Measurements from ENCODE around the gene COL6A1. TPM values are rescaled to one million over a fixed set of nuclear protein-coding genes. Genes with fewer than 3 reads are reported as not detected.

COL6A1 gene
- total RNA-seq, 1 experiment from 2014 or later = 193 TPM

GRCh38 chr21:45994086-45994661, 12.6 kb downstream of the COL6A1 start:
- Histone ChIP-seq H4K20me1 (ENCODE audit: control insufficient read depth, insufficient read depth, insufficient read length) (peaks cover 2% of the 10 kb centered on the region), H2BK15ac (ENCODE audit: low read depth, low read length) (no peak overlapping the region), H3K4ac (ENCODE audit: low read depth, low read length) (no peak overlapping the region), H3K9me3 (ENCODE audit: control insufficient read depth, low read depth, low read length) (no peaks in the 10 kb centered on the region), H3K23me2 (ENCODE audit: insufficient read length, low read depth, low read length, poor library complexity, severe bottlenecking) (no peaks in the 10 kb centered on the region), H4K91ac (ENCODE audit: insufficient read length, low read depth, low read length) (no peak overlapping the region), H3K23ac (ENCODE audit: insufficient read length, low read depth, low read length) (no peak overlapping the region), H3K9ac (ENCODE audit: extremely low read depth, insufficient read length, low read length) (no peak overlapping the region), H3K14ac (ENCODE audit: insufficient read depth, low read length) (no peak overlapping the region), H3K56ac (ENCODE audit: insufficient read length, low read depth, low read length) (no peak overlapping the region), H4K5ac (ENCODE audit: insufficient read length, low read depth, low read length) (no peak overlapping the region), H3K27ac (ENCODE audit: insufficient read length, low read depth, low read length) (no peak overlapping the region), H3K4me1 (ENCODE audit: insufficient read depth, low read length) (no peaks in the 10 kb centered on the region), H2BK5ac (ENCODE audit: insufficient read length, low read length) (no peak overlapping the region), H3K4me2 (ENCODE audit: insufficient read depth, insufficient read length, low read length) (no peak overlapping the region), H3T11ph (ENCODE audit: low read length) (no peak overlapping the region), H3K79me1 (ENCODE audit: insufficient read depth, low read depth, low read length, poor library complexity, severe bottlenecking) (no peaks in the 10 kb centered on the region), H3K27me3 (ENCODE audit: insufficient read depth, low read length) (no peaks in the 10 kb centered on the region), H2BK120ac (ENCODE audit: low read depth, low read length, poor library complexity, severe bottlenecking) (no peak overlapping the region), H2BK20ac (ENCODE audit: low read depth, low read length, poor library complexity, severe bottlenecking) (no peak overlapping the region), H4K8ac (replicated peaks; ENCODE audit: insufficient read length, low read depth, low read length) (no peak overlapping the region), H2AK5ac (ENCODE audit: insufficient read length, low read length) (no peak overlapping the region), H2BK12ac (ENCODE audit: insufficient read length, low read depth, low read length) (no peak overlapping the region), H3K18ac (ENCODE audit: insufficient read length, low read depth, low read length) (no peak overlapping the region), H3K79me2 (ENCODE audit: insufficient read depth, low read length) (no peaks in the 10 kb centered on the region), H2AFZ (ENCODE audit: low read length) (no peak overlapping the region)
- Mint-ChIP-seq H3K36me3 (ENCODE audit: insufficient read depth in 1 of 3, low read depth in 3 of 3) (peaks cover 11 to 33% (median 11%) of the 10 kb centered on the region in 3 experiments; a peak in 6 of 7 replicates), H3K27ac (no peak overlapping the region), H3K27me3 (ENCODE audit: low read depth) (no peaks in the 10 kb centered on the region), H3K9me3 (no peaks in the 10 kb centered on the region), H3K4me3 (no peak overlapping the region), H3K4me1 (no peaks in the 10 kb centered on the region)
- TF ChIP-seq CTCF (conservative IDR thresholded peaks at IDR 0.05) = no peak
- WGBS (ENCODE audit: extremely low coverage, insufficient read length, low lambda C conversion rate) = no CpG with 5 or more reads among the region's 24 CpGs
- no peak for DNase-seq
